OCI-LY3 (cell line): ENCODE results near the gene CHRM1.

Source experiments
- CTCF ChIP-seq: fragments of 200-600, 300-600 bp; sonication (generic); IDR thresholded peaks from 2 replicates; pipeline ENCODE4 v1.5.1; 2014; ENCODE audit warnings: antibody characterized with exemption, low read length, low read depth
- EZH2phosphoT487 ChIP-seq: fragments of 200-600 bp; shearing (Covaris generic); IDR thresholded peaks from 2 replicates; pipeline ENCODE4 v1.6.1; 2018; ENCODE audit warnings: antibody characterized with exemption, mixed run types, low read depth

- TF ChIP-seq CTCF: no peak
- TF ChIP-seq EZH2phosphoT487: no peak
These were observed 4.1 kb upstream of the CHRM1 start for GRCh38 chr11:62925308-62925707.
